ENCODE data around the gene ATP11B.

Gene ATP11B

DNA sequence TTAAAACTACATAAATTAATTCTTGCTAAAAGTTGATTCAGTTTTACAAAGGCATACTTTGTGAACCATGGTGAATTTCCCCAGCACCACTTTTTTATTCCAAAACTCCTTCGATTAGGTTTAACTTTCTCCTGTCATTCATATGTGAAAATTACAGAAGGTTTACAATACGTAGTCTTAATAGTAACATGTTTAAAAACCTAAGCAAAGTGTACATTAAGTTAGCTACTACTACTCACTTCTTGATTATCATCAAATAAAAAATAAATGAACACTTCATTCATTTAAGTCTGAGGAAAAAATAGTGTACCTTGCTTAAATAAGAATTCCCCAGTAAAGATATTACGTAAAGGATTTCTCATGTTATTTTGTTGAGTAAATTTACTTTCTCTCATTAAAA is 148.4 kb downstream of the ATP11B start:
- TF ChIP-seq, protein P1, sequence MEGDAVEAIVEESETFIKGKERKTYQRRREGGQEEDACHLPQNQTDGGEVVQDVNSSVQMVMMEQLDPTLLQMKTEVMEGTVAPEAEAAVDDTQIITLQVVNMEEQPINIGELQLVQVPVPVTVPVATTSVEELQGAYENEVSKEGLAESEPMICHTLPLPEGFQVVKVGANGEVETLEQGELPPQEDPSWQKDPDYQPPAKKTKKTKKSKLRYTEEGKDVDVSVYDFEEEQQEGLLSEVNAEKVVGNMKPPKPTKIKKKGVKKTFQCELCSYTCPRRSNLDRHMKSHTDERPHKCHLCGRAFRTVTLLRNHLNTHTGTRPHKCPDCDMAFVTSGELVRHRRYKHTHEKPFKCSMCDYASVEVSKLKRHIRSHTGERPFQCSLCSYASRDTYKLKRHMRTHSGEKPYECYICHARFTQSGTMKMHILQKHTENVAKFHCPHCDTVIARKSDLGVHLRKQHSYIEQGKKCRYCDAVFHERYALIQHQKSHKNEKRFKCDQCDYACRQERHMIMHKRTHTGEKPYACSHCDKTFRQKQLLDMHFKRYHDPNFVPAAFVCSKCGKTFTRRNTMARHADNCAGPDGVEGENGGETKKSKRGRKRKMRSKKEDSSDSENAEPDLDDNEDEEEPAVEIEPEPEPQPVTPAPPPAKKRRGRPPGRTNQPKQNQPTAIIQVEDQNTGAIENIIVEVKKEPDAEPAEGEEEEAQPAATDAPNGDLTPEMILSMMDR (conservative IDR thresholded peaks at IDR 0.05; ENCODE audit: low read depth, low read length) = no peak
- Histone ChIP-seq H3K27me3 (ENCODE audit: insufficient read depth, low read depth) (no peaks in the 10 kb centered on the region), H3K4me3 (IDR thresholded peaks at IDR 0.05; ENCODE audit: insufficient read depth, low read depth, low read length) (no peak overlapping the region), H2AFZ (ENCODE audit: low read depth) (no peak overlapping the region), H3K79me2 (ENCODE audit: insufficient read depth, low read depth) (no peaks in the 10 kb centered on the region), H3K9ac (no peak overlapping the region), H3K36me3 (ENCODE audit: insufficient read depth) (peaks cover 4% of the 10 kb centered on the region; the same call in 1 of the 2 replicates), H4K20me1 (ENCODE audit: insufficient read depth) (no peaks in the 10 kb centered on the region), H3K4me2 (no peak overlapping the region), H3K4me1 (ENCODE audit: low read depth, poor library complexity, severe bottlenecking) (peaks cover 23% of the 10 kb centered on the region), H3K27ac (no peak overlapping the region)

DNA sequence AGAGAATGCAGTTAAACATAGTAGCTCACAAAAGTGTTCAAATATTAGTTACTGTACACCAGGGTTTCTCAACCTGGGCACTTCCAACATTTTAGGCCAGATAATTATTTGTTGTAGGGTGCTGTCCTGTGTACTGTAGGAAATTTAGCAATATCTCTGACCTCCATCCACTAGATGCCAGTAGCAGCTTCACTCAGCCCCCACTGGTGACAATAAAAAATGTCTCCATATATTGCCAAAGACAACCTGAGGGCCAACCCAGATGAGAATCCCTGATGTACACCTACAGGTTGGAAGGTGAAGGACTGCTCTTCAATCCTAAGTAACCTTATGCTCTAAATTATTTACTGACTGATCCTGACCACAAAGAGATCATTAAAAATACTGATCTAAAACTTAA is 154.6 kb downstream of the ATP11B start:
- Histone ChIP-seq H3K36me3 (ENCODE audit: insufficient read depth) (peaks cover 4% of the 10 kb centered on the region; the same call in 1 of the 2 replicates), H3K4me3 (IDR thresholded peaks at IDR 0.05; ENCODE audit: insufficient read depth, low read depth, low read length) (no peak overlapping the region), H2AFZ (ENCODE audit: low read depth) (no peak overlapping the region), H4K20me1 (ENCODE audit: insufficient read depth) (no peaks in the 10 kb centered on the region), H3K27me3 (ENCODE audit: insufficient read depth, low read depth) (no peaks in the 10 kb centered on the region), H3K4me2 (no peak overlapping the region), H3K9ac (no peak overlapping the region), H3K4me1 (ENCODE audit: low read depth, poor library complexity, severe bottlenecking) (no peaks in the 10 kb centered on the region), H3K27ac (no peak overlapping the region), H3K79me2 (ENCODE audit: insufficient read depth, low read depth) (no peaks in the 10 kb centered on the region)
- TF ChIP-seq, protein P1 (conservative IDR thresholded peaks at IDR 0.05; ENCODE audit: low read depth, low read length) = no peak

DNA sequence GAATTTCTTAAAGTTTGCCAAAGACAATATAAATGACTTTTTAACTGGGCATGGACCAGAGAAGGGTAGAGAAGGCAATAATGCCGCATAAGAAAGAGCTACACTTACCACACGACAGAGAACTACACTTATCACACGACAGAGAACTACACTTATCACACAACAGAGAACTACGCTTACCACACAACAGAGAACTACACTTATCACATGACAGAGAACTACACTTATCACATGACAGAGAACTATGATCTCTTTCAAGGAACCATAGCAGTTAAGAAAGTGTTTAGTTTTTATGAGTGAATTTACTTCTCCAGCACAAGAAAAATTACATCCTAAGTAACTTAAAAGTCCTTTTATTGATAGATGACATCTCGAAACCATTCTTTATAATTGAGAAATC is 155.0 kb downstream of the ATP11B start:
- Histone ChIP-seq H3K36me3 (ENCODE audit: insufficient read depth) (peaks cover 4% of the 10 kb centered on the region; the same call in 1 of the 2 replicates), H3K79me2 (ENCODE audit: insufficient read depth, low read depth) (no peaks in the 10 kb centered on the region)

DNA sequence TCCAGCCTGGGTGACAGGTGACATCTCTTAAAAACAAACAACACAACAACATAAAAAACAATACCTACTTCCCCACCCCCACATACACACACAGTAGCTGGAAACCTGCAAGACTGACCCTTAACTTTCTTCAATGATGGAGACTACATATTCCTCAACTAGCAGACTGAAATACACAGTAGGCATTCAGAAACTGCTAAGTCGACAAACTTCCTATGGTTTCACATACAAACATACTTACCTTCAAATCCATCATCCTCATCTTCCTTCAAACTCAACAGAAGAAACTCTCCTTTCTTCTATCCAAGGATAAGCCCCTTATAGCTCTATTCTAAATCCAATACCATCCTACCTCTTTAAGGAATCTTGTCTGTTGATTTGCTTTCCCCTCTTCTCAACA is 156.4 kb downstream of the ATP11B start:
- Histone ChIP-seq H3K27me3 (ENCODE audit: insufficient read depth, low read depth) (no peaks in the 10 kb centered on the region), H3K79me2 (ENCODE audit: insufficient read depth, low read depth) (no peaks in the 10 kb centered on the region), H3K27ac (no peak overlapping the region), H3K4me2 (no peak overlapping the region), H2AFZ (ENCODE audit: low read depth) (no peak overlapping the region), H3K36me3 (ENCODE audit: insufficient read depth) (peaks cover 4% of the 10 kb centered on the region; the same call in 1 of the 2 replicates), H3K4me1 (ENCODE audit: low read depth, poor library complexity, severe bottlenecking) (no peaks in the 10 kb centered on the region), H3K9ac (no peak overlapping the region), H3K4me3 (IDR thresholded peaks at IDR 0.05; ENCODE audit: insufficient read depth, low read depth, low read length) (no peak overlapping the region), H4K20me1 (ENCODE audit: insufficient read depth) (no peaks in the 10 kb centered on the region)
- TF ChIP-seq, protein P1 (conservative IDR thresholded peaks at IDR 0.05; ENCODE audit: low read depth, low read length) = no peak

More for the DNA sequence above, 155.0 kb downstream of the ATP11B start:
- Histone ChIP-seq H3K4me2 (no peak overlapping the region), H2AFZ (ENCODE audit: low read depth) (no peak overlapping the region), H3K9ac (no peak overlapping the region), H3K4me1 (ENCODE audit: low read depth, poor library complexity, severe bottlenecking) (no peaks in the 10 kb centered on the region), H4K20me1 (ENCODE audit: insufficient read depth) (no peaks in the 10 kb centered on the region), H3K27ac (no peak overlapping the region), H3K27me3 (ENCODE audit: insufficient read depth, low read depth) (no peaks in the 10 kb centered on the region), H3K4me3 (IDR thresholded peaks at IDR 0.05; ENCODE audit: insufficient read depth, low read depth, low read length) (no peak overlapping the region)
- TF ChIP-seq, protein P1 (conservative IDR thresholded peaks at IDR 0.05; ENCODE audit: low read depth, low read length) = no peak
